COR-L47 (cell line): Measurements from ENCODE around the gene PKD2.
A peak's percentile ranks its signal among the peaks of the same experiment; 100 is the strongest.

Experiments
- DNase-seq: peaks from one replicate; lab custom pipeline; 2025; lab: John Stamatoyannopoulos, UW

The PKD2 gene

DNA sequence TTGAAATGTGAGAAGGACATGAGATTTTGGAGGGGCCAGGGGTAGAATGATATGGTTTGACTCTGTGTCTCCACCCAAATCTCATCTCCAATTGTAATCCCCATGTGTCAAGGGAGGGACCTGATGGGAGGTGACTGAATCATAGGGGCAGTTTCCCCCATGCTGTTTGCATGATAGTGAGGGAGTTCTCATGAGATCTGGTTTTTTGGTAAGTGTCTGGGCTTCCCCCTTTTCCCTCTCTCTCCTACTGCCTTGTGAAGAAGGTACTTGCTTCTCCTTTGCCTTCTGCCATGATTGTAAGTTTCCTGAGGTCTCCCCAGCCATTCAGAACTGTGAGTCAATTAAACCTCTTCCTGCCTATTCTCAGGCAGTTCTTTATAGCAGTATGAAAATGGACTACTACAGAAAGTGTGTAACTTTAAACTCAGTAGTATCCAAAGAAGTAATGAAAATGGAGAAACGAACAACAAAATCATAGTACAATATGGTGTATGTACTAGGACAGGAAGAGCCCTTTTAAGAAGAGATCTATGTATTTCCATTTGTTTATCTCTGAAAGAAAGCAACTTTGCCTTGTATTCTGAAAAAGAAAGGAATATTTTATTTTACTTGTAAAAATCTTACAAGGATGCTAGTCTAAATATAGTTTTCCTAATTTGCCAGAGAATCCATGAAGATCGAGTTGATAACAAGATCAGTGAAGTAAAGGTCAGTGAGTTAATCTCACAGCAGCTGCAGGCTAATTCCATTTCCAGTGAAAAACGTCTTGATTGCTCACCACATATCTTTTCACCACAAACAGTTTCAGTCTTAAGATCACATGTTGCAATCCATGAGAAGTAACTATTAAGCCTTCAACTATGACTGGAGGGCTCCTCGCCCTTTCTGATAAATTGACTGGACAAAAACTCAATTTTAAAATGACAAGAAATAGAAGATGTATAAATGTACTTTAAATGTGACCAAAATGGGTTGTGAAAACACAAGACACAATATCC, 20.5 kb downstream of the PKD2 start:
- no peak for DNase-seq

DNA sequence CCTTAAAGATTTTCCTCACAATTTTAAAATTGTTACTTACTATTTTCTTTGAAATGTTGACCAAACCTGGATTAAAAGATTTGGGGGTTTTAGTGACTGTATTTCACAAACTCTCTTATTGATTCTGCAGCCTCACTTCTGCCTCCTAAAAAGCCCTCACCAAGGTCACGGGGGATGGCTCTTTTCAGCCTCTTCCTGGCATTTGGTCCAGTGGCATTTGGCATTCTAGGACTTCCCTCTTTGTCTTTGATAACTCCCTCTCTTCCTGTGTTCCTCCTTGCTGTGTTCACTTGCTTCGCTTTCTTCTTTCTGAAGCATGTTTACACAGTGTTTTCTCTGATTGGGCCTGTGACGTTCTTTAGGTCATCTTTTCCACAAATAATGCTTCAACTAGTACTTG, 21.5 kb downstream of the PKD2 start:
- DNase-seq, result no peak

DNA sequence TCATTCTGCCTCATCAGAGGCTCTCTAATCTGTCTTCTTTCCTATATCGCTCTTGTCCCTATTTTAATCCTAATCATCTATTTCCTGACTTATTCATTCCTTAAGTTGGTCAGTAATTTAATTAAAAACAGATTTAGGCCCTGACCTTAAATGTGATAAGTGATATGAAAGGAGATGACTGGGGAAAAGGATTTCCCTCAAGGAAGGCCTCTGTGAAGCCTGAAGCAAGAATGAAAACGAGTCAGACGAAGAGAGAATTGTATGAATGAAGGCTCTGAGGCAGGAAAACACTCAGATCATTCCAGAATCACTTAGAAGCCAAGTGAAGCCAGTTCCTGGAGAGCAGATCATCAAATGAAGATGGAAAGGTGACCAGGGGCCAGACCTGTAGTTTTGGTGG, 22.1 kb downstream of the PKD2 start:
- DNase-seq, result no peak

DNA sequence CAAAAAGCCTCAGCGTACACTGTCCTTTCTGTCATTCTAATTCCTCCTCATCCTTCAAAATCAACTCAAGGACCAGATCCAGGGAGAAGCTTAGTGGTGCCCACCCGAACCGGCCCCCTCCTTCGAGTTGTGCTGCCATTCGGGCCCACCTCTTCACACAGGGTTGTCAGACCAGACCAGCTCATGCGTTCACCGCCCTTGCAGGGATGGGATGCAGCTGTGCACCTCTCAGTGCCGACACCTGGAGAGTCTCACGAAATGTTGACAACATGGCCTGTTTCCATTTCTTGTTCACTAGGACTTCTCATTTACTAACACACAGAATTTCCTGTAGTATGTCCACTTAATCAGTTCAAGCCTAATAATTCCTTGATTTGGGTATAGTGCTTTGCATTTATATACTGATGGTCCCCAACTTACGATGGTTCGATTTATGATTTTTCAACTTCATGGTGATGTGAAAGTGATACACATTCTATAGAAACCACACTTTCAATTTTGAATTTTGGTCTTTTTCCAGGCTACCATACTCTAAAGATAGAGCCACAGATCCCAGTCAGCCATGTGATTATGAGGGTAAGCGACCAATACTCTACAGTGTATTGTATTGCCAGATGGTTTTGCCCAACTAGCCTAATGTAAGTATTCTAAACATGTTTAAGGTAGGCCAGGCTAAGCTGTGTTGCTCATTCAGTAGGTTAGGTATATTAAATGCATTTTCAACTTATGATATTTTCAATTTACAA, 23.3 kb downstream of the PKD2 start:
- DNase-seq, result no peak

DNA sequence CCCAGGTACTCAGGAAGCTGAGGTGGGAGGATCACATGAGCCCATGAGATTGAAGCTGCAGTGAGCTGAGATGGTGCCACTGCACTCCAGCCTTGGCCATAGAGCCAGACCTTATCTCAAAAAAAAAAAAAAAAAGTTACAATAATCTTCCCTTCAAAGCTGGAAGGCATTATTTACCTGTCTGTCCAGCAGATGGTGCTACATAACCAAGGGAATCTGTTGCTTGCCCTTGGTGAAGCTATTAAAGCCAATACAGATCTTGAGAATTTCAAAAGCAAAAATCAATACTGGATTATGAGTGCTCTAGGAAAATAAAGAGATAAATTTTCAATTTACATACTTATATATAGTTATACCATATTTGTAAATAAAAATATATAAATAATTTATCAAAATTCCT, 25.9 kb downstream of the PKD2 start:
- DNase-seq, result peak; percentile 13

DNA sequence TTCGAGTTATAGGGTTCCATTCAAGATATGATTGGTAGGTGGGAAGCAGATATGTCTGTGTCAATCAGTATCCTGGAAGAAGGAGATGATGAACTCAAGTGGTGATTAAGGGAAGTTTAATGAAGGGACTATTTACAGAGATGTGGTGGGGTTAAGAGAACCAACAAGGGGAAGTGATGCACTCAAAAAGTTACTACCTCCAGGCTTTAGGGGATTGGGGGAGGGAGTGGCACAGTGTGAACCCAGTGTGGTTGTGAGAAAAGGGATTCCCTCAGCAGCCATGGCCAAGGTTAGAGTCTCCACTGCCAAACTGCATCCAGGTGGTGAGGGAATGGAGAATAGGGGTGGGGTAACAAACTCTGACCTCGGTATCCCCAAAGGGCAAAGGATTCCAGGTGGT, 27.9 kb downstream of the PKD2 start:
- no peak for DNase-seq

DNA sequence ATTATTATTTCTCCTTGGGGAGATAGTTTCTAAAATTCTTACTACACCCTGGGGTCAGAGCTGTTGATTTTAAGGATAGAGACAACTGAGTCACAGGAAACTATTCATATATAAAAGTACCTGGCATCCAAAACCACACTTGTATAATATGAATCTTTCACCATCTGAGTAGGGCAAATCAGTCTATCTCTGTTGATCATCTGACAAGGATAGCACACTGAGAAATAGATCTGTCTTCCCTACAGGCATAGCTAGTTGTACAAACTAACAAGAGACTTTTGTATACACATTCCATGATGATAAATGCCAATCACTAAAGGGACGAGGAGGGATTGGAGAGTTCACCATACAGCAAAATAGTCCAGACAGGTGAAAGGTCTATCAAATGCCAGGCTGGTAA, 30.0 kb downstream of the PKD2 start:
- no peak for DNase-seq

DNA sequence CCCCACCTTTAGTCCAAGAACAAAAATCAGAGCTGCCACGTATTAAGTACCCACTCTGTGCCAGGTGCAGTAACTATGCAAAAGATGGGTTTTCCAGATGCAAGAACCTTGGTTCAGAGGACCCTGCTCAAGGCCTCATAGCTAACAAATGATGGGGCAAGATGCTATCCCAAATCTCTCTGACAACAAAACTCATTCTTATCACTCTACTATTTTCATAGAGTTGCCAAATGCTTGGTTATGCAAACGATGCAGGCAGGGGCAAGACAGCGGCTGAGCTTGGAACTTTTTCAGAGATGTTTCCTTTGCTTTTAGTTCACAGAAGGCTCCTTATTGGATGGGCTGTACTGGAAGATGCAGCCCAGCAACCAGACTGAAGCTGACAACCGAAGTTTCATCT, 30.5 kb downstream of the PKD2 start:
- no peak for DNase-seq

DNA sequence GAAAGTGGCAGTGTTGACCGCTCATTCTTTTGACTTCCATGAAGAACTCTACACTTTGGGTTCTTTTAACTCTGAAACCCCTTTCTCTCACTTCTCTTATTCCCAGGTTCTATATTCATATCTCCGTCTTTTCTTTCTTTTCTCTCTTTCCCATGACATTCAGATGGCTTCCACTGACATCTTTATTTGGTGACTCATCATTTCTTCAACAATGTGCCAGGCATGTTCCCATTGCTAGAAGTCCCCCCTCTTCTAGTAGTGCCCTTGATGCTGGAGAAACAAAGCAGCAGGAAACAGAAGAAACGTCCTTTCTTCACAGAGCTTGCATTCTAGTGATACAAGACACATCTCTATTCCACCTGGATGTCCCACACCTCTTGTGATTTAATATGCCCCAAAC, 33.3 kb downstream of the PKD2 start:
- DNase-seq, result no peak

DNA sequence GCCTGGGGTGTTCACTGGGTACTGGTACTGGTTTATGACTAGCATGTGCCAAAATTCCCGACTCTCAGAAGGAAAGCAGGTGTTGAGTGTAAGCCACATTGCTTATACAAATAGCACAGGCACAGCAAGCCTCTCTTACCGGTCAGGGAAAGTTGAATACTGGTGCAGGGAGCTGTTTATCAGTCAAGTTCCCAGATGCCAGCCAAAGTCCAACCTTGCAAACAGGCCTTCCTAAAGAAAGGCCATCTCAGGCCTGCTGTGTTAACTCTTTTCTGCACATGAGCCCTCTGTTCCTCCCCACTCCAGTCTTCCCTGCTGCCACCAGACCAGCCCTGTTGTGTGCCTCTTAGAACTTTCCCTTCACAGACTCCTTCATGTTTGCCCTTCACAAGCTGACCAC, 34.2 kb downstream of the PKD2 start:
- DNase-seq, result no peak

DNA sequence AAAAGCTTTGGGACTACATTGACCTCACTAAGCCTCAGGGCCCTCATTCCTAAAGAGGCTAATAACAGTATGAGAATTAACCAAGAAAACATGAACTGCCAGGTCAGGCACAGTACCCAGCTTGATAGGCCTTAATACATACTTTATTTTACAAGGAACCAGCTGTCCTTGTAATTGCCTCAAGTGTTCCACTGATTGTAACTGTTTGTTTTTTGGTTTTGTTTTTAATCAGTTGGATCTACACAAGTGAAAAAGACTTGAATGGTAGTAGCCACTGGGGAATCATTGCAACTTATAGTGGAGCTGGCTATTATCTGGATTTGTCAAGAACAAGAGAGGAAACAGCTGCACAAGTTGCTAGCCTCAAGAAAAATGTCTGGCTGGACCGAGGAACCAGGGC, 35.6 kb downstream of the PKD2 start:
- no peak for DNase-seq

DNA sequence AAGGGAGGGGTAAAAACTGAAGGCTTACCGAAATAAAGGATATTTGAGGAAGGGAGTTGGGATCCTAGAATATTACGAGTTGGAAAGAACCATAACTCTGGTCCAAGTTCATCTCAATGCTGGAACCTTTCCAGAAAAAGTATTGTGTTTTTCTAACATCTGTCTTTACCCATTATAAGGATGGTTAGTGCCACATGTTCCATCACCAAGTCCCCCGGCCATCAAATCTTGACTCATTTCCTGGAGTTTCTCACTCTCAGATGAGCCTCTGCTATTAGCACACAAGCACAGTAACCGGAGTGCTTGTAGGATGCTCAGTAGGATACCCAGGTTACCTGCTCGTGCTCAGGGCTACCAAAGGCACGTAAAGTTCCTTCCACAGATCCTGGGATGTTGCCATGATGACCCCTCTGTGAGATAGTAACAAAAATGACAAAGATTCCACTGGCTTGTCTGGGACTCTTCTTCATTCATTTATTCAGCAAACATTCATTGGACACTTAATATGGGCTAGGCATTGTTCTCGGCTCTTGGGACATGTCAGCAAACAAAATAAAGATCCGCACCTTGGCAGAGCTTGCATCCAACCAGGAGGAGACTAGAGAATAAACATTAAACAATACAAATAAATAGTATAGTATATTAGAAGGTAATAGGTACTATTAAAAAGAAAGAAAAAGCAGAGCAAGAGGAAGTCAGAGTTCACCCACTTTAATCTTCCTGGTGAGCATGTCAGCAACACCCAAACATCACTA, 36.3 kb downstream of the PKD2 start:
- DNase-seq, result no peak

DNA sequence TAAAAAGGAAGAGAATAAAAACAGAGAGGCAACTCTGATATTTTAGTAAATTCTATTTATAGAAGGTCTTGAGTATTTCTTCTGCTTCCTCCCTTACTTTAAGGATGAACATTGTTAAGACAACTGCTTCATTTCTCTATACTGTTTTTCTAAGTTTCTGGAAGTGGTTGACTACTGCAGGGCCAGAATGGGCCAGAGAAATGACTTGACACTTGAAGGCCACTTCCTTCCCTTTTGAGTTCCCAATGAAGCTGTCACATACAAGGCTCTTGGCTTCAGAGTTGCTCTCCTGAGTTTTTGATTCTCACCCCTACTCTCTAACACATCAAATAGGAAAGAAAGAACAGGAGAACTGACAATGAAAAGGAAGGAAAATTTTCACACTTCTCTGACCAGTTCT, 37.6 kb downstream of the PKD2 start:
- no peak for DNase-seq

DNA sequence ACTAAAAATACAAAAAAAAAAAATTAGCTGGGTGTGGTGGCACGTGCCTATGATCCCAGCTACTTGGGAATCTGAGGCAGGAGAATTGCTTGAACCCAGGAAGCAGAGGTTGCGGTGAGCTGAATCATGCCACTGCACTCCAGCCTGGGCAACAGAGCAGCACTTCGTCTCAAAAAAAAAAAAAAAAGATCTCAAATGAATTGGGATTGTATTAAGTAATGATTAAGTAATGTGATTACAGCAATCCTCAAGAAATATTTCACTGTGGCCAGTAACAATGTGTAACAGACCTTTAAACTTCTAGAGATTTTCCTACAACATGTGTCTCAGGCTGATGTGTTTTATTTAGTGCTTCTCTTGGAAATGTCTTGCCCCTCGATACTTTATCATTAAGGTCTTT, 46.8 kb downstream of the PKD2 start:
- DNase-seq, result no peak

DNA sequence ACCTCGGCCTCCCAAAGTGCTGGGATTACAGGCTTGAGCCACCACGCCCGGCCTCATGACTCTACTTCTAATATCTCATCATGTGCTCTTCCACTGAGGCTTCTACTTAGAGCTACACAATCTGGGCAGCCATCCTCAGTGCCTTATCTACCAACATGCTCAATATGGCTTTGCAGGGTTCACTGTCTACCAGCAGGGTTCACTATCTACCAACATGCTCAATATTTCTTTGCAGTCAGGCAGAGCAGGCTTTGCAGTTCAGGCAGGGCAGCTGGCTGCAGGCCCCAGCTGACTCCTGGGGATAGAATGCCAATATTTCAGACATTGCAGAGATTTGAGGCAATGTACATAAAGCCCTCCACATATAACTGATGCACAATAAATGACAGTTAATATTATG, 47.5 kb downstream of the PKD2 start:
- no peak for DNase-seq

DNA sequence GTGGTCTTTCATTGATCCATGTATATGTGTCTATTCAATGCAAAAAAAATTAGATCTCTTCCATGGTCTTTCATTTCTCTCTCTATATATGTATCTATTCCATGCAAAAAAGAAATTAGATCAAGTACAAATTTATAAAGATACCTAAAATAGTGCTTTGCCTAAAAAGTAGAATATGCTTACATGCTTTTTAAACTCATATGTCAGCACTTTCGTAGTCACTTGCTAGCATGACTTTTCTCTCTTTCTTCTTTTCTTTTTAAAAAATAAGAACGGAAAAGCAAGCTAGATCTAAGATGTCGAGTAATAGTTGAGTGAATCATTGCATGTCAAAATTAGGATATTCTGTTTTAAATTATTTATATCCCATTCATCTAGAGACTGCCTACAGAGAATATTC, 50.9 kb downstream of the PKD2 start:
- DNase-seq, result no peak

DNA sequence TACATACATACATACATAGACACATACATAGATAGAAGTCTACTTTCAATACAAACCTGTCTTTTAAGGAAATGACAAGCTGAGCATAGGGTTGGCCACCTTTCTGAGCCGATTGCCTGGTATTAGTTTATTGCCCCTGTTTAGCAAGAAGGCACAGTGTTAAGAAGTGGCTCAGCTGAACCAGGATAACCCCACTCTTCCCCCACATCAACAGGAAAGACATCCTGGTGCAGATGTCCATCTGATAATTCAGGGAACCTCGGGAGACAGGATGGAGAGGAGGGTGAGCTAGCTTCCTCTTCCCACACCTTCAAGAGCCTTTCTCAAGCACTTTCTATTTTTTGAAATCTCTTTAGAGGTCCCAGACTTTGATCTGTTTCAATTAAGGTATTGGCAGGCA, 52.3 kb downstream of the PKD2 start:
- no peak for DNase-seq

DNA sequence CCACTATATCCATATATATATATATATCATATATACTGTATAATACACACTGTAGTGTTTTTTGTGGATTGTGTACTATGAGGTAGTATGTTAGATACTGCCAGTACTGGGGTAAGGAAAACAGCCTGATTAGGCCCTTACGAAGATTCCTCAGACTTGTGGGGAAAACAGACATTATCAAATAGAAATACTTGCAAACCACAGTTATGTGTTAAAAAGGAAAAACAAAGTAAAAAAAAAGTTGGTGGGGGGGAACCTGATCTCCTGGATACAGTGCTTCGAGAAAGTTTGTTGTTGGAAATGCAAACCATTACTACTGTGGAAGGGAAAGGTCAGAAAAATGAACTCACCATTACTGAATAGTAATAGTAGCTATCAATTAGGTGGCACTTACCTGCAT, 53.0 kb downstream of the PKD2 start:
- no peak for DNase-seq

DNA sequence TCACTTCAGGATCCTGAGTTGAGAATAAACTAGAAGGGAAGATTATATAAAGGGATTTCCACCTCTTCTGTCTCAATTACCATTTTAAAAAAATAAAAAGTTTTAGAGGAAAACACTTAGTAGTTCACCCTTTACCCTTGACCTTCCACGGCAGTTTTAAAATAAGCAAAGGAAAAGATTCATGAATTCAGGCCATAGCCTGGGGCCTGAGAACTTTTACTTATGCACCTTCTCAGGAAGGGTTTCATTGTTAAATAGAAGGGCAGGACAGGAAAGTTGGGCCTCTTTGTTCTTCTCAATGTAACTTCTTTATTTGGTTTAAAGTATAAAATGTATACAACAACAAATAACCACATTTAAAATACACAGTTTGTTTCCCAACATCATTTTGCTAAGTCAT, 54.9 kb downstream of the PKD2 start:
- no peak for DNase-seq

DNA sequence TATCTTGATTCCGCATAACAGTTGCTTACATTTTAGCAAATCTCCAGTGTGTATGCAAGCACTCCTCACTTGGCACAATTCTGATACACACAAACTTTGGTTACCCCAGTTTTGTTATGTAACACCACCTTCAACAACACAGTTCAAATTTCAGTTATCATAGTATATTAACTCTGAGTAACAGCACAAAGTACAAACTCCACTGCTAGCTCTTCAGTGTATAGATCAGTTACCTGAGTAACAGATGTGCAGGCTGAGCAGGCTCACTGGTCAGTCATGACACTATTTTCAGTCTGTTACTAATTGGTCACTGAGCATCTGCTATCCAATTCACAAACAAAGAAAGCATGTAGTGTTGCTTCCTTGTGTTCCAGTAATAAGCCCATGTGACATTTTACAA, 55.4 kb downstream of the PKD2 start:
- no peak for DNase-seq

DNA sequence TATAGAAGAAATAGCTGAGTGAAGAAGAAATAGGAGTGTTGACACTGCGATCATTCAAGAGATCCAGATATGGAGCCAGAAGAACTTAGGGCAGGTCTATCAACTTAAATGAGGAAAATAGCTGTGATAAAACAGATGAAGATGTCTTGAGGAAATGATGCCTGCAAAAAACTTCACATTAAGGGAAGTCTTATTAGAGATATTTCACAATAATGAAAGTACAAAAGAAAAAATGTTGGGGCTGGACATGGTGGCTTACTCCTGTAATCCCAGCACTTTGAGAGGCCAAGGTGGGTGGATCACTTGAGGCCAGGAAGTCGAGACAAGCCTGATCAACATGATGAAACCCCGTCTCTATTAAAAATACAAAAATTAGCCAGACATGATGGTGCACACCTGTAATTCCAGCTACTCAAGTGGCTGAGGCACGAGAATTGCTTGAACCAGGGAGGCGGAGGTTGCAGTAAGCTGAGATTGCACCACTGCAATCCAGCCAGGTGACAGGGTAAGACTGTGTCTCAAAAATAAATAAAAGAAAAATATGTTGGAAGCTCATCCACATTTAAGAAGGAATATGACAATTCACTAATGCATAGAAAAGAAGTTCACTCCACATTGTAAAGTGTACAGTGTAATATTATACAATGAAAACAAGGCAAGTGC, 56.3 kb downstream of the PKD2 start:
- no peak for DNase-seq

DNA sequence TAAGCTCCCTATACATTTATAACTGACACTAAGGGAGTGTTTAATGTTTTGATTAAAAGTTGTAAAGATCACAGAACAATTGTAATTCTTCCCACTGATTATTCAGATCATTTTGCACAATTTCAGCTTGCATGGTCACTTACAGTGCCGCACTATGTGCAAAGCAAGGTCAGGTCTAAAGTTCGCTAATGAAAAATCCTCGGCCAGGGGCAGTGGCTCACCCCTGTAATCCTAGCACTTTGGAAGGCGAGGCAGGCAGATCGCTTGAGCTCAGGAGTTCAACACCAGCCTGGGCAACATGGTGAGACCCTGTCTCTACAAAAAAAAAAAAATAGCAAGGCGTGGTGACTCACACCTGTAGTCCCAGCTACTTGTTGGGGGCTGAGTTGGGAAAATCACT, 57.0 kb downstream of the PKD2 start:
- no peak for DNase-seq
